AG04450 (cell line): ENCODE measurements around the gene LSM7. TPM values are rescaled to one million over a fixed set of nuclear protein-coding genes. Genes with fewer than 3 reads are reported as not detected.

Source experiments
- CTCF ChIA-PET: fragments of 300-600, 350-600 bp; formaldehyde crosslinking; extraction: SDS; loops from one replicate; lab custom pipeline; 2022; ENCODE audit warnings: antibody characterized with exemption, inconsistent platforms; lab: Charles Lee
- POLR2A ChIA-PET: fragments of 350-600 bp; formaldehyde crosslinking; extraction: SDS; loops from one replicate; lab custom pipeline; 2021; ENCODE audit warnings: antibody characterized with exemption, inconsistent platforms; lab: Yijun Ruan, JAX
- DNase-seq: peaks from one replicate; pipeline ENCODE4 v3.0.0-alpha.2; 2011; ENCODE audit warnings: low read depth, low spot score
- H3K27ac ChIP-seq: one replicate; pipeline ENCODE4 v1.5.1; 2012; ENCODE audit warnings: low read depth, low read length, control low read depth
- H3K27me3 ChIP-seq: one replicate; pipeline ENCODE4 v1.6.0; 2012; ENCODE audit warnings: low read length; ENCODE audit not compliant: control insufficient read depth, insufficient read depth
- H3K4me3 ChIP-seq: 2 replicates; pipeline ENCODE4 v1.5.1; 2011; ENCODE audit warnings: mild to moderate bottlenecking, low read depth, low read length, control low read depth
- H3K9me3 ChIP-seq: 2 replicates; pipeline ENCODE4 v1.5.1; 2012; ENCODE audit warnings: low read length; ENCODE audit not compliant: control insufficient read depth, insufficient read depth
- polyA plus RNA-seq: library from polyadenylated mRNA; depleted of rRNA; stranded (reverse); fragments of >200 nt; gene quantifications from 2 replicates; pipeline ENCODE4 v1.2.3, GENCODE V29; 2011
- TF ChIP-seq, protein P1 (sequence below): IDR thresholded peaks from 2 replicates; pipeline ENCODE4 v1.5.1; 2011; ENCODE audit warnings: low read depth, low read length, control low read depth, inconsistent platforms

The LSM7 gene
- polyA plus RNA-seq, 1 experiment = 137 TPM

- no peak overlapping the region for H3K27ac ChIP-seq
- no peaks in the 10 kb centered on the region; the same call in 1 of the 2 replicates for H3K9me3 ChIP-seq
- H3K27me3 ChIP-seq = no peaks in the 10 kb centered on the region
- no peak for DNase-seq
- CTCF ChIA-PET = no interaction called here
- POLR2A ChIA-PET = no interaction called here
- H3K4me3 ChIP-seq = no peak overlapping the region
- TF ChIP-seq, protein P1, sequence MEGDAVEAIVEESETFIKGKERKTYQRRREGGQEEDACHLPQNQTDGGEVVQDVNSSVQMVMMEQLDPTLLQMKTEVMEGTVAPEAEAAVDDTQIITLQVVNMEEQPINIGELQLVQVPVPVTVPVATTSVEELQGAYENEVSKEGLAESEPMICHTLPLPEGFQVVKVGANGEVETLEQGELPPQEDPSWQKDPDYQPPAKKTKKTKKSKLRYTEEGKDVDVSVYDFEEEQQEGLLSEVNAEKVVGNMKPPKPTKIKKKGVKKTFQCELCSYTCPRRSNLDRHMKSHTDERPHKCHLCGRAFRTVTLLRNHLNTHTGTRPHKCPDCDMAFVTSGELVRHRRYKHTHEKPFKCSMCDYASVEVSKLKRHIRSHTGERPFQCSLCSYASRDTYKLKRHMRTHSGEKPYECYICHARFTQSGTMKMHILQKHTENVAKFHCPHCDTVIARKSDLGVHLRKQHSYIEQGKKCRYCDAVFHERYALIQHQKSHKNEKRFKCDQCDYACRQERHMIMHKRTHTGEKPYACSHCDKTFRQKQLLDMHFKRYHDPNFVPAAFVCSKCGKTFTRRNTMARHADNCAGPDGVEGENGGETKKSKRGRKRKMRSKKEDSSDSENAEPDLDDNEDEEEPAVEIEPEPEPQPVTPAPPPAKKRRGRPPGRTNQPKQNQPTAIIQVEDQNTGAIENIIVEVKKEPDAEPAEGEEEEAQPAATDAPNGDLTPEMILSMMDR = no peak
Measured at GRCh38 chr19:2343289-2343982, 15.1 kb upstream of the LSM7 start.

DNA sequence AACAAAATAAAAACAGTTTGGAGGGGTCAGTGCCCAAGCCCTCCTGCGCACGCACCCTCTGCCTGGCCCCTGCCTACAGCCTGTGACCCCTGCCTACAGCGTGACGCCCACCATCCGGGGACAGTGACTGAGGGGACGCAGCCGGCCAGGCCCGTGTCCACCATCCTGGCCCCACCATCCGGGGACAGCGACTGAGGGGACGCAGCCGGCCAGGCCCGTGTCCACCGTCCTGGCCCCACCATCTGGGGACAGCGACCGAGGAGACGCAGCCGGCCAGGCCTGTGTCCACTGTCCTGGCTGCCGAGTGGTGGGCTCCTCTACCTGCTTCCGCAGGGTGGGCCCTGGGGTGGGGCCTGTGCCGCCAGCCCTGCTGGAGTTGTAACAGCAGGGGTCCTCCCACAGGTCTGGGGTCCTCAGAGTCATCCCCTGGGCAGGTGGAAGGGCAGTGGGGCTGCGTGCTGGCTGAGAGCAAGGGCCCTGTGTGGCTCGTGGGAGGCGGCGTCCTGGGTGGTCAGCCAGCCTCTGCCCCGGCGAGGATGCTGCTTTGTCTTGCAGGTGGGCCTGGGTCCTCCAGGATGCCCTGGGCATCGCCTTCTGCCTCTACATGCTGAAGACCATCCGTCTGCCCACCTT lies 14.4 kb upstream of the LSM7 start:
- Histone ChIP-seq H3K27ac (no peak overlapping the region), H3K4me3 (no peak overlapping the region), H3K9me3 (no peaks in the 10 kb centered on the region; the same call in 1 of the 2 replicates), H3K27me3 (no peaks in the 10 kb centered on the region)
- TF ChIP-seq, protein P1 = no peak
- ChIA-PET CTCF (no interaction called here), POLR2A (no interaction called here)
- no peak for DNase-seq

DNA sequence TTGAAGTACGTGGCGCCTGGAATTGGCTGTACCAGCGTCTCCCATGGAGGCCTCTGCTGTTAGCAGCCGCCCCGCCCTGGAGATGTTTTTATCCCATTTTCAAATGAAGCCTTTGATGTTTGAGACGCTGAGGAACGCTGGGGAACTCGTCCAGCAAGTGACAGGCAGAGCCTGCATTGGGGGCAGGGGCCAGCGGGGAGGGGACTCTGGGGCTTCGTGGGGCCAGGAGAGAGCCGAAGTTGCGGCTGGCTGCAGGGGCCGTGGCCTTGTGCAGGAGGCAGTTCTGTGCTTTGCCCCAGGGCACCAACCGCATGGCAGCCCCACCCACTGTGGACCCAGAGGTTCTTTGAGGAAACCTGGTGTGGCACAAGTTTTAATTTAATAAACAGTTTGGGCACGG lies 13.6 kb upstream of the LSM7 start:
- Histone ChIP-seq H3K9me3 (no peaks in the 10 kb centered on the region; the same call in 1 of the 2 replicates), H3K27ac (no peak overlapping the region), H3K27me3 (no peaks in the 10 kb centered on the region), H3K4me3 (no peak overlapping the region)
- DNase-seq = no peak
- POLR2A ChIA-PET = no interaction called here
- CTCF ChIA-PET = interaction anchor here (0.5 kb wide), 1 partner anchor 50 kb away, joined by 3 read pairs; no protein-coding TSS in a partner anchor
- TF ChIP-seq, protein P1 = no peak

DNA sequence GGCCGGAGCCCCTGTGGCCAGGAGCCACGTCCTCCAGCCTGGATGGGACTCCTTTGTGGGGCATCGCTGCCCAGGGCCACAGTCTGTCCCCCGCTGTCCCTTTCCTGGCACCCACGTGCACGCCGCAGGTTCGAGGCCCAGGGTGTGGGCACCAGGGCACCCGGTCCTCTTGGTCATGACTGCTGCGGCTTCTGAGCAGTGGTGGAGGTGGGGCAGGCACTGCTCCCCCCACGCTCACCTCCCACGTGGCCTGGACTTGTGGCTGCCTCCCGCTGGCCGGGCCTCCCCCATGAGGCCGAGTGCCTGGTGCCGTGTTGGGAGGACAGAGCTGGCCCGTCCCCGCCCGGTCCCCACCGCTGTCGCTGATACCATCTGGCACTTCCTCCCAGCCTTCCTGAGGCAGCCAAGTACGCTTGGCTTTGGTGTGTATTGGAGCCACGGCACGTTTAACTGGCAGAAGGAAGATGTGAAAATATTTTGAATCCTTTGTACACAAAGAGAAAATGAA lies 12.9 kb upstream of the LSM7 start:
- H3K27ac ChIP-seq = no peak overlapping the region
- no peaks in the 10 kb centered on the region for H3K27me3 ChIP-seq
- ChIA-PET POLR2A (no interaction called here), CTCF (no interaction called here)
- no peaks in the 10 kb centered on the region; the same call in 1 of the 2 replicates for H3K9me3 ChIP-seq
- no peak overlapping the region for H3K4me3 ChIP-seq
- no peak for DNase-seq
- TF ChIP-seq, protein P1 = no peak
